Body of pancreas (tissue), 4 donors: ENCODE results near the gene SLC39A1.

ENCODE experiments used
- CTCF ChIP-seq, 7 experiments: fragments of 450-650 bp in 4 of 7; fragments of 200-600 bp in 3 of 7; sonication (generic) in 3 of 7; IDR thresholded peaks; one replicate each; pipeline ENCODE4 v1.5.1; 2016 to 2019; ENCODE audit warnings: antibody characterized with exemption in 7 of 7
- POLR2A ChIP-seq, 3 donors: fragments of 450-650 bp; IDR thresholded peaks; one replicate each; pipeline ENCODE4 v1.6.1; 2016; ENCODE audit warnings: antibody characterized with exemption in 3 of 3, mild to moderate bottlenecking in 2 of 3

GRCh38 chr1:153940756-153941155 lies 22.6 kb downstream of the SLC39A1 start:
- no peak for TF ChIP-seq CTCF (IDR thresholded peaks at IDR 0.05)
- no peak for TF ChIP-seq POLR2A (IDR thresholded peaks at IDR 0.05)
